HepG2 (cell line): Measurements from ENCODE around the gene SEC23IP. TPM values are rescaled to one million over a fixed set of nuclear protein-coding genes. Genes with fewer than 3 reads are reported as not detected.
A peak's percentile ranks its signal among the peaks of the same experiment; 100 is the strongest.

ENCODE experiments used
- ARNT ChIP-seq: fragments of 450-650 bp; IDR thresholded peaks from 2 replicates; pipeline ENCODE4 v1.6.1; 2017
- ATF7 ChIP-seq, 2 experiments: fragments of 450-650 bp in 1 of 2; sonication (generic) in 1 of 2; formaldehyde crosslinking in 1 of 2; IDR thresholded peaks; 2 replicates each; pipeline versions ENCODE4 v1.4.0 to v1.6.1; 2016 to 2020; ENCODE audit warnings: antibody characterized with exemption in 1 of 2, mild to moderate bottlenecking in 1 of 2, missing genetic modification reagents in 1 of 2
- CERS6 ChIP-seq: sonication (generic); formaldehyde crosslinking; IDR thresholded peaks from 2 replicates; pipeline ENCODE4 v1.5.0; 2020; ENCODE audit warnings: missing genetic modification reagents
- GPBP1L1 ChIP-seq: sonication (generic); formaldehyde crosslinking; IDR thresholded peaks from 2 replicates; pipeline ENCODE4 v1.5.0; 2020; ENCODE audit warnings: mild to moderate bottlenecking, missing genetic modification reagents
- MTA3 ChIP-seq: sonication (generic); formaldehyde crosslinking; IDR thresholded peaks from 2 replicates; pipeline ENCODE4 v1.4.0; 2020; ENCODE audit warnings: missing genetic modification reagents
- PREB ChIP-seq: sonication (generic); formaldehyde crosslinking; IDR thresholded peaks from 2 replicates; pipeline ENCODE4 v1.4.0; 2020; ENCODE audit warnings: missing genetic modification reagents
- RNF219 ChIP-seq: sonication (generic); formaldehyde crosslinking; IDR thresholded peaks from 2 replicates; pipeline ENCODE4 v1.5.0; 2020; ENCODE audit warnings: mild to moderate bottlenecking, missing genetic modification reagents
- TRIM22 ChIP-seq: fragments of 450-650 bp; IDR thresholded peaks from 2 replicates; pipeline ENCODE4 v1.6.1; 2017
- ZBTB46 ChIP-seq: sonication (generic); formaldehyde crosslinking; IDR thresholded peaks from 2 replicates; pipeline ENCODE4 v1.4.0; 2020; ENCODE audit warnings: mild to moderate bottlenecking, missing genetic modification reagents, borderline replicate concordance
- ZC3H13 ChIP-seq: sonication (generic); formaldehyde crosslinking; IDR thresholded peaks from 2 replicates; pipeline ENCODE4 v1.8.1; 2023; ENCODE audit warnings: mild to moderate bottlenecking, missing genetic modification reagents, moderate library complexity
- ZFP36 ChIP-seq: fragments of 150-350 bp; IDR thresholded peaks from 2 replicates; pipeline ENCODE4 v1.6.1; 2018; ENCODE audit warnings: borderline replicate concordance, low read length, low read depth; ENCODE audit not compliant: partially characterized antibody
- ZFP41 ChIP-seq: sonication (generic); formaldehyde crosslinking; IDR thresholded peaks from 2 replicates; pipeline ENCODE4 v1.4.0; 2020; ENCODE audit warnings: mild to moderate bottlenecking, missing genetic modification reagents, borderline replicate concordance
- ZMYM2 ChIP-seq: sonication (generic); formaldehyde crosslinking; IDR thresholded peaks from 2 replicates; pipeline ENCODE4 v1.8.0; 2022; ENCODE audit warnings: mild to moderate bottlenecking, missing genetic modification reagents
- ZNF225 ChIP-seq: sonication (generic); formaldehyde crosslinking; IDR thresholded peaks from 2 replicates; pipeline ENCODE4 v1.4.0; 2020; ENCODE audit warnings: mild to moderate bottlenecking, missing genetic modification reagents
- ZNF33A ChIP-seq: sonication (generic); formaldehyde crosslinking; IDR thresholded peaks from 2 replicates; pipeline ENCODE4 v1.5.1; 2020; ENCODE audit warnings: missing genetic modification reagents, mild to moderate bottlenecking, moderate library complexity, borderline replicate concordance
- ZNF34 ChIP-seq: sonication (generic); formaldehyde crosslinking; IDR thresholded peaks from 2 replicates; pipeline ENCODE4 v1.4.0; 2020; ENCODE audit warnings: mild to moderate bottlenecking, missing genetic modification reagents, borderline replicate concordance
- ZNF740 ChIP-seq: sonication (generic); formaldehyde crosslinking; IDR thresholded peaks from 2 replicates; pipeline ENCODE4 v1.4.0; 2020; ENCODE audit warnings: missing genetic modification reagents
- ZNF841 ChIP-seq: sonication (generic); formaldehyde crosslinking; IDR thresholded peaks from 2 replicates; pipeline ENCODE4 v1.8.1; 2023; ENCODE audit warnings: missing genetic modification reagents, borderline replicate concordance
- polyA plus RNA-seq, 8 experiments: library from polyadenylated mRNA; depleted of rRNA in 3 of 8; stranded (reverse) in 7 of 8; unstranded in 1 of 8; fragments of >200 nt; fragmentation: Illumina TruSeq in 4 of 8; extraction: Trizol in 4 of 8; gene quantifications; 2 replicates each; pipeline versions ENCODE4 v1.2.1 to v1.2.3, GENCODE V29; 2011 to 2016; ENCODE audit warnings: low read depth in 4 of 8, missing spikeins in 1 of 8, mixed read lengths in 1 of 8; ENCODE audit not compliant: insufficient read depth in 1 of 8
- total RNA-seq, 5 experiments: library from RNA; depleted of rRNA; stranded (reverse); fragments of >200 nt; fragmentation: Illumina TruSeq; extraction: Trizol; gene quantifications; 2 replicates each; pipeline ENCODE4 v1.2.3, GENCODE V29; 2016; ENCODE audit warnings: low read depth in 1 of 5

Gene SEC23IP
- total and polyA plus RNA-seq, 2 of the 13 experiments (the other 11 are each of a cell fraction or from before 2014, with no cell fraction given): 32.3 to 57.7 TPM

- TF ChIP-seq RNF219 (CRISPR knock-in tag) (no peak), ZFP41 (CRISPR knock-in tag) (peak; percentile 83; the same call in 1 of the 2 replicates), ZNF841 (CRISPR knock-in tag) (no peak), CERS6 (CRISPR knock-in tag) (peak; percentile 12; the same call in 1 of the 2 replicates), ZC3H13 (CRISPR knock-in tag) (no peak; the same call in 1 of the 2 replicates), ARNT (no peak), ZNF34 (peak; percentile 86; the same call in 1 of the 2 replicates), ZBTB46 (CRISPR knock-in tag) (no peak), ZFP36 (no peak), MTA3 (no peak), PREB (CRISPR knock-in tag) (no peak), TRIM22 (no peak), ZNF33A (CRISPR knock-in tag) (no peak), GPBP1L1 (no peak), ZMYM2 (CRISPR knock-in tag) (0 out of 2 replicates have a peak, but pooled peaks have one; percentile 65), ZNF740 (CRISPR knock-in tag) (0 out of 2 replicates have a peak, but pooled peaks have one; percentile 6), ZNF225 (peak; percentile 56; the same call in 1 of the 2 replicates), ATF7 (IDR thresholded peaks at IDR 0.05) (no peak), ATF7 (CRISPR knock-in tag; IDR thresholded peaks at IDR 0.05) (0 out of 2 replicates have a peak, but pooled peaks have one; percentile 43)
Measured at GRCh38 chr10:119892188-119893065, at the start of gene SEC23IP (continued).
